HL-60/S4 treated with phorbol 12-myristate 13-acetate at 8.2 ng/mL for 4 days and 3 days (cell line): ENCODE measurements around the gene GRIK2.

Experiments used
- in situ Hi-C: fragments of 300-500 bp; cut with MboI; formaldehyde crosslinking; loops from 2 replicates; pipeline ENCODE4 v1.15.0; 2022; ENCODE audit warnings: low sequenced_read_pairs

The GRIK2 gene

DNA sequence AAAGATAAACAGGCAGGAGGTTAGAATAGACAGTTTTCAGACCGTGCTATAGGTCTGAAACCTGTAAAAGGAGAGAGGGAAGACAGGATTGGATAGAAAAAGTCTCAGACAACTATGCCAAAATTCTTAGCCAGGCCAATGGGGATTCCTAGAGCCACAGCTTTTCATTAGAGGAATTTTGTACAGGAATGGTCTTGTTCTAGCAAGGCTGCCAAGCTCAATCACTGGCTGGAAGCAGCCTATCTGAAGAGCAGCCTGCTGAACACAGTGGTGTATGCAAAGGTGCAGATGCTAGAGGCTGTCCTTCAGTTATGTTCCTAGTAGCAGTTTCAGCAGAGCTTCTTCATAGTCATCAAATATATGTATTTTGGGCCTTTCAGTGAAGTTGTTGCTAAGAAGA is 313.1 kb downstream of the GRIK2 start:
- in situ Hi-C loops = no loop called here

DNA sequence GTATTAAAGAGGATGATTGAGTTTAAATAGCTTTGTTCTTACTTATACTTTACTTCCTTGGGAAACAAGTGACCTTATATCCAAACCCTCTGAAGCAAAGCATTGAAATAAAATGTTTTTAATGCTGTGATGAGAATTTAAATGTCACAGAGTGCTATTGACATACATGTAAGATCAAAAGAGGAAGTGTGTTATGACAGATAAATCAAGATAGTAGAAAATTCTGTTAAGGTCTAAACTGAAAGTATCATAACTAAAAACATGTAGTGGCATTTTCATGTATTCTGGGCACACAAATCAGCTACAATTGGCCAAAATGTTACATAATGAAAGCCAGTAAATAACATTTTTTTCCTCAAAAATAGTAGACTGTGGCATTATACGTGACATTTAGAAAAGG is 318.0 kb downstream of the GRIK2 start:
- in situ Hi-C loops = no loop called here

DNA sequence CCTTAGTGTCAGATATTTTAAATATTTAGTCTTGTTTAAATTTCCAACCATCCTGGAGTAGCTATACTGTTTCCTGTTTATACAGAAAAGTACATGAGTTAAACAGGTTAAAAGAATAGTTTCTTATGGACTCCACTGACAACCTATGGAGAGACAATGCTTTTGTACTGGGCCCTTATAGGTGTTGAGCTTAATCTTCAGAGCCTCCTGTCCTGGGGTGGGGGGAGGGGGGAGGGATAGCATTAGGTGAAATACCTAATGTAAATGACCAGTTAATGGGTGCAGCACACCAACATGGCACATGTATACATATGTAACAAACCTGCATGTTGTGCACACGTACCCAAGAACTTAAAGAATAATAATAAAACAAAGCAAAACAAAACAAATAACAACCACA is 322.9 kb downstream of the GRIK2 start:
- in situ Hi-C loops = no loop called here

DNA sequence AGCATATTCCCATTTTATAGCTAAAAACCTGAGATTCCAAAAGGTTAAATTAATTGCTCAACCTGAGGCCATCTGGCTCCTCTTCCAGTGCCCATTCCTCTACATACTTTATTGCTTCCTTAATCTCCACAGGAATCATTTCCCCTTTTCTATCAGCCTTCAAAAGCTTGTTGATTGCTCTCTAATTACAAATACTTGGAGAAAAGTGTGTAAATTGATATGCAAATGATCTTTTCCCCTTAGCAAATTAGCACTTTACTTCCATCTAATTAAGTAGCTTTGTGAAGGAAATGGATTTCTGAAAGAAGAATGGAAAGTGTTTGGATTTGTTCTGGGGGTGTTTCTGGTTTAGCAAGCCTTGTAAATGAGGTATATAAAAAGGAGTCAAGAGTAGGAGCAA is 323.3 kb downstream of the GRIK2 start:
- in situ Hi-C loops = no loop called here

DNA sequence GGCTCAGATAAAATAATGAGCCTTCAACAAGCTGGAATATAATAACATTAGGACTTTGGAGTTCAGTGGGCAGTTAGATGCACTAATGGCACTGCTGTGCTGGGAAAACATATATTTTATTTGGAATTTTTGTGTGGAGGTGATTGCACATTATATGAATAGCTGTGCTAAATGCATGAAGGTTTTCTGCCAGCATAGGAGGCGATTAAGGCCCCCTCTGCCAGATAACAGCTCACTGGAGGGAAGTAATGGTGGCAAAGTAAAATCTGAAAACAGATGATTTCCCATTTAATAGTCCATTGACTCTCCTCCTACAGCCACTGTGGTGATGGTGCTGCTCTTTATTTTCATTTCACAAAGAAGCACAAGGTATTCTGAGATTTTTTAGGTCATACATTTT is 326.0 kb downstream of the GRIK2 start:
- in situ Hi-C loops = no loop called here

DNA sequence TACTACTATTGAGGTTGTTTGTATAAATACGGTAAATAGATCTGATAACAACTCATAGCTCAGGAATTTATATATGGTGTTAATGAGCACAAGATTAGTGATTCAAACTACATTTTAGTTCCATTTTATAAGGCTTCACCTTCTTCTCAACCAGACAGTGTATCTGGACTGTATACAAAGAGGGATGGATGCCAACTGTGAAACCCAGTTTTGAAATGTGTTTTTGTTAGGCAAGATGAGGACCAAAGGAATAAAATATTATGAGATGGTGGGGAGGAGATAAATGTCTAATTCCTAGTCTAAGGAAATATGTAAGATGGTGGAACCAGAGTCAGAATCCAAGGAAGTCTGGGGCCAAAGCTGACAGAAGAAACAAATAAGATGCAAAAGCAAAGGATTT is 329.0 kb downstream of the GRIK2 start:
- in situ Hi-C loops = no loop called here

DNA sequence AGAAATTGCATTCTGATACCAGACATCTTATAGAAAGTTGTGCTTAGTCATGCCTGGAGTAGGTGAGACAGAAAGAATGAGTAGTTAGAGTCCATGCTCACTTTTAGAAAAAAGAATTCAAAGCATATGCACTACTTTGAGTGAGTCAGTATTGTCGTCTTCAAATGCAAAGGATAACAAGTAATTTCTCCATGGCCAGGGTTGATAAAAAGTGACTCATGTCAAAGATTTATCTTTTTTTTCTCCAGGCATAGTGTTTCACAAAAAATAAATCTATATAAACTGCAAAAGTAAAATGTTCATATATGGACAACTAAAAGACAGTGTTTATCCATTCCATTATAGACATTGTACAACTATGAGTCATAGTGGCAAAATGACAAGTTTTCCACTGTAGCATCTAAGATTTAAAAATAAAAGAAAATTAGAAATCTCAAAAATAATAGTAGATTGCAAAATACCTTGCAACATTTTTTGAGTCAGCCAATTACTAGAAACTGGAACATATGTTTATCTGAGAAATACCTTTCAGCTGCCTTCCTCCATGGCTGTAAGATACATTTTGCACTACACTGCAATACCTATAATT is 329.6 kb downstream of the GRIK2 start:
- in situ Hi-C loops = no loop called here

DNA sequence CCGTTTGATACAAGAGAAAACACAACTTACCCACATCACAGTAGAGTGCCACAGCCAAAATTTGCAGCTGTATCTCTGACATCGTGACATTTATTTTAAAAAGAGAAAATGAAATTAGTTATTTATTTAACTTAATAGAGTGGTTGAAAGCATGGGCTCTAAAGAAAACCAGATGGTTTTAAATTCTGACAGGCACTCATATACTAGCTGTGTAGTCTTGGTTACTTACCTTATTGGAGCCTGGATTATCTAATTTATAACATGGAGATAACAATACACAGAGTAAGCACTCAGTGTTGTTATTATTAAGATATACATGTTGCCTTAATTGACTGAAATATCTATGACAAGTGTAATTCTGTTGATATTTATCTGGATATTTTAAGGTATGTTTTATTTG is 334.9 kb downstream of the GRIK2 start:
- in situ Hi-C loops = no loop called here

DNA sequence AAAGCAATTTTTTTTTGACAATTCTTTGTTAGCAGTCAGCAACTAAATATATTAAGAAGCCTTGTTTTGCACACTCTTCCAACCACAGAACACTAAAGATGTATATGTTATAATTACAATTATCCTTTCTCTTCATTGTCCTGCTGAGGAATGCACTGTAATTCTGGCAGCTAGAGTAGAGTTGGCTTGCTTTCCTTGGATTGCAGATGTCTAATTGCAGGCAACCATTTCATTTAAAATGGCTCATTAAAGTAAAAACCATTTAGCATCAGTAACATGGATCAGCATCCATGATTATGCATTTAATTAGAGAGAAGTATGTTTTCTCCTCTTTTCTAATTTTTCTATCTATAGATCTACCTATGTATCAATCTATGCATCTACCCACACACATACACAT is 335.4 kb downstream of the GRIK2 start:
- in situ Hi-C loops = no loop called here

DNA sequence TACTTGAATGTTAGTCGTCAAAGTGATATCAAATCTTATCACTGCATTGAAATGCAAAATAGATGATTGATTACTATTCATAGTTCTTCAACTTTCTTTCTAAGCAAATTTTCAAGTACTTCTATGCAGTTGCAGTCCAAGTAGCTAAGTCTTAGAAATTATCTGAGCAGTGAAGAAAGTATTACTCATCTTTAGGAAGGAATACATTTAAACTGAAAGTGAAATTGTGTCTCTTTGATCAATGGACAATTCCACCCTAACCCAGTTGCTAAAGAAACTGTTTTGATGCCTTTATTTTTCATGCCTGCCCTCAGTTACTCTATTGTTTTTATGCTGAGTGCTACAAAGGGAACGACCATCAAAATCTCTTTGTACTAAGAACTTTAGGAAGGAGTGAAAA is 337.4 kb downstream of the GRIK2 start:
- in situ Hi-C loops = no loop called here

DNA sequence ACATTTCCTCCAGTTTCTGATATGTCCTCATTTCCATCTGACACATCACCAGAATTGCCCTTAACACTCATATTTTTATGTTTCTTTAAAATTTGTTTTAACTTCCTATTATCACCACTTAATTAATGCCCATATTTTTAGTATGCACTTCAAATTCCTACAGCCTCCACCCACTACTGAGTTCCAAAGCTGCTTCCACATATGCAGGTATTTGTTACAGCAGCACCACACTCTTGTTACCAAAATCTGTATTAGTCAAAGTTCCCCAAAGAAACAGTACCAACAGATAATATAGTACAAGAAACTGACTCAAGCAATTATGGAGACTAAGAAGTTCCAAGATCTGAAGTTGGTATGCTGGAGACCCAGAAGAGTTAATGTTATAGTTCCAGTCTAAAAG is 340.4 kb downstream of the GRIK2 start:
- in situ Hi-C loops = no loop called here

DNA sequence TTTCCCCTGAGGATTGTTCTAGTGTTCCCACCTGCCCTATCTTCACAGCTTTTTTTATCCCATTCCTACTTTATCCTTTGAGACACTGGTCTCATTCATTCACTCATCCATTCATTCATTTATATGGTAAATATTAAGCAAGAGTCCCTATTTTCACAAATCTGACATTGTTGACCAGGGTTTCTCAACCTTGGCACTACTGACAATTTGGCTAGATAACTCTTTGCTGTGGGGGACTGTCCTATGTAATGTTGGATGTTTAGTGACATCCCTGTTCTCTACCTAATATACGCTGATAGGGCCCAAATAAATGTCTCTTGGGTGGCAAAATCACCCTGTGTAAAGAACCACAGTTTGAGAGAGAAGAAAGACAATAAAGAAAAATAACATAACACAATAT is 345.0 kb downstream of the GRIK2 start:
- in situ Hi-C loops = no loop called here

DNA sequence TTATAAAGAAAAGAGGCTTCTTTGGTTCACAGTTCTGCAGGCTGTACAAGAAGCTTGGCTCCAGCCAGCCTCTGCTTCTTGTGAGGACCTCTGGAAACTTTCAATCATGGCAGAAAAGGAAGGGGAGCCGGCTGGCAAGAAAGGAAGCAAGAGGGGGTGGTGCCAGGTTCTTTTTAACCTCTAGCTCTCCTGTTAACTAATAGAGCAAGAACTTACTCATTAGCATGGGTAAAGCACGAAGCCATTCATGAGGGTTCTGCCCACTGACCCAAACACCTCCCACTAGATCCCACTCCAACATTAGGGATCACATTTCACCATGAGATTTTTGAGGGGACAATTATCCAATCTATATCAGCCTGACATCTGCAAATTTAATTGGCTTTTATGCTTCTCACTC is 347.1 kb downstream of the GRIK2 start:
- in situ Hi-C loops = no loop called here

DNA sequence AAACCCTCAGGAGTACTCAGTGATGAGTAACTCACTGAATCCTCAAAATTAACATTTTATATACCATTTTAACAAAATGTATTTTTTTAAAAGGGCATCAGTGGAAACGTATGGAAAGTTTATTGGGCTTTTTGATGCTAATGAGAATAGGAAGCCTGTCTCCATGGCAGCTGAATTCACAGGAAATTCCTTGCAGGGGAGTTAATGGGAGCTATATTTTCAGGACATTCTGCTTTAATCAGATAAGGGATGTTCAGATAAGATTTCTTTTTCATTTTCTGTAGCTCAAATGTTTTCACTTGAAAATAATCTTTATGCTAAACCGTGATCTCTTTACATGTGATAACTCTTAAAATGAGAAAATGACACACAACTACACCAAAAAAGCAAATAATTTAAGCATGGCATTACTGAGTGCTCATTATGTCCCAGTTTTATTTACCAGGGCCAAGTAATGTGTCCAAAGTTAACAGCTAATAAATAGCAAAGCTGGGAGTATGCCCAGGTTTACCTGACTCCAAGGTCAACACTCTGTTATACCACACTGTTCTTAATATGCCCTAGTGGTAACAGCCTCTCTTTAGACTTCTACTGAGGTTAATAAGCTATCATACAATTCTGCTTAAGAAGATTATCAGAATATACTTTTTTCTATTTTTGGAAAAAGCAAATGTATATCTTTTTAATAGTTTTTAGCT is 348.1 kb downstream of the GRIK2 start:
- in situ Hi-C loops = no loop called here

DNA sequence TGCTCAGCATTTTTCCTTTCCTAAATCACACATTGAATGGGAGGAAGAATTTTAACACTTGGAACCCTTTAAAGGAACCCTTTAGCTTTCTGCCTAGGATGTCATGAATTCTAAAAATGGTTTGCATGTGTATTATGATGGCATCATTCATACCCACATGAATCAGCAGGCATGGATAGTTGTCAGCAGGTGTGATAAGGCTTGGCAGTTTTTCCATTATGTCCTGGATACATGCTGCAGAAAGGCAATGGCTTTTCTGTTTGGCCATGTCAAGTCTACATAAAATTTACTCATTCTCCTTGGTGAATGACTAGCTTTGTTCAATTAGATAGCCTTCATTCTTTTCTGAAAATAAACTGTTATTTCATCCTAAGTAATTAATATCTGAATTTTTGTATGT is 353.7 kb downstream of the GRIK2 start:
- in situ Hi-C loops = no loop called here

DNA sequence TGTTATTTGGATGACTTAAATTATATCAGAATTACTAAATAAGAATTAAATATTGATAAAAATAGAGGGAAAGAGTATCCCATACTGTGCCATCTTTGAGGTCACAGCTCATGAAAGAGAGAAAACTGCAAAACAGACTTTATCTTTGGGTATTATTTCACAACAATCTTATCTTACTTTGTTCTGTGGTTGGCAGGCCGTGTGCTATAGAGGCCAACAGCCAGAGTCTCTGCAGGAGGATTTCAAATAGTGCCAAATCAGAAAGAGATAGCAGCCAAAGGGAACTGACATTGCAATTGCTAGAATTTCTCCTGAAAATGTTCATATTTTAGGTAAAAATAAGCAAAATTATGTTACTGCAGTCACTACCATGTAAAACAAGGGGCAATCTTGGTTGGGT is 354.2 kb downstream of the GRIK2 start:
- in situ Hi-C loops = no loop called here

DNA sequence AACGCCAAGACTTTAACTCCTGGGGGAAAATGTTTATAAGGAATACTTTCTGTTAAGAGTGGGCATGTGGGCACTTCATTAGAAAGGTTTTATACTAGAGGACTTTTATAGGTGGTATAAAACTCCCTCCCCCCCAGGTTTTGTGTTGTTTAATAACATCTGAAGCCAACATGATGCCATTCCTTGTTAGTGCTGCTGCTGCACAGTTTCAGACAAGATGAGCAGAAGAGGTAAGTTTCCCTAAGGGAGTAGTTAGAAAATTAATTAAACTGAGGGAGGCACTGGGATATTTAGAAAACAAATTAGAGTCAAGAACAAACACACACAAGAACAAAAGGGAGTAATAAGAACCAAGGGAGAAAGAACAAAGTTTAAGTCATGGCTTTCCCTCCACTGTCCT is 362.4 kb downstream of the GRIK2 start:
- in situ Hi-C loops = no loop called here

DNA sequence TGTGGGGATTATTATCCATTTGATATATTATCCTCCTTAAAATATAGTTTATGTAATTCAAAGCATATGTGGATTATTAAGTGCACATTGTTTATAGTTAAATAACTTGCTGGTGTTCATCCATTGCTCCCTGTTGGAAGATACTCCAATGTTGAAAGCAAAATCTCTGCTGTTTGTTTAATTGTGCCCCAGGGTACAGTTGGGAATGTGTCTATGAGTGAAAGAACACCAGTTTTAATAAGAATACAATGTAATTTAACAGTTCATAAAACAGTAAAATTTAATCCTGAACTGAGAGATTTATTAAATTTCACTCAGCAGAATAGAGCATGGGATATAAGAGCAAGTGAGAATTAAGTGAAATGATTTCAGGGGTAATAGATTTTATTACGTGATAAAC is 364.9 kb downstream of the GRIK2 start:
- in situ Hi-C loops = no loop called here

DNA sequence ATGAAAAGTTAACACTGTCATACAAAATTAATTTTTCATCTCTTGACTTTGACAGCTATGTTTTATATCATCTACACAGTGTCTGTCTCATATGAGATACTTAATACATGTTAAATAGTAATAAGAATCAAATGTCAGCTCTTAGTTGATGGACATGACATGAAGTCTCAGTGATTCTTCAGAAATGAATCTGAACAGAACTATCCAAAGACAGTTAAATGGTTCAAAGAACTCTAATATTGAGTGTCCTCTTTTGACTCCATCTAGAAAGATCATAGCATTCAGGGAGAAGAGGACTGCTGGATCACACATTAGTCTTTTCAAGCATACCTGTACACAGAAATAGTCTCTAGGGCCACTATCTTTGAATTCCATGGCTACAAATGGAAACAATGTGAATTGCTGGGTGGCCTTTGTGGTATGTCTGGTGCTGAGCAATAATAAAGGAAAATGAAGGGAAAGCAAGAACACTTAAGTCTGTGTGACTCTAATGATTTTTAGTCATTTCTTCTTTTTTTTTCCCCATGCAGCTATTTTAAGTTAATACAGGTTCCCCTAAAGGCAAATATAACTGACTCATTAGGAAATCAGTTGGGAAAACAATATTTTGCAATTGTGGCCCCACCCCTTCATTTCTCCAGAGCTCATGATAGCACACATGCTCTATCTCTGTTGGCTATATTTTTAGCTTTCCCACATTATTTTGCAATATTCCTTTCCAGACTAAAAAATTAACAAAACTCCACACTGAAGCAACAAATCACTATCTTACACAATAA is 367.5 kb downstream of the GRIK2 start:
- in situ Hi-C loops = no loop called here

DNA sequence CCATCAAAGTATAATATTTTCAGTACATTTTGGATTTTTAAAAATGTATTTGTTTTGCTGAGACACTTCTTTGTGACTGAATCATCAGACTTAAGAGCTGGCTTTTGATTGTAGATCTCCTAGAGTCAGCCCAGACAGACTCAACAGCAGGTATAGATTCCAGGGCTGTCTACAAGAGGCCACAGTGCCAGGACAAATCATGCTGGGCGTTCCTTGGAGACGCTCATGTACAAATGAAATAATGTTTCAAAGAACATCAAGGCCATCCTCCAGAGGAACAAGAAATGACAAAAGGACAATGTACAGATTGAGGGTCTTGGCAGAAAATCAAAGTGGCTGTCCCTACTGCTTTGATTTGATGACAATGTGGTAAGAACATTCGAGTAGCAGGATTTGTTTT is 369.3 kb downstream of the GRIK2 start:
- in situ Hi-C loops = no loop called here

DNA sequence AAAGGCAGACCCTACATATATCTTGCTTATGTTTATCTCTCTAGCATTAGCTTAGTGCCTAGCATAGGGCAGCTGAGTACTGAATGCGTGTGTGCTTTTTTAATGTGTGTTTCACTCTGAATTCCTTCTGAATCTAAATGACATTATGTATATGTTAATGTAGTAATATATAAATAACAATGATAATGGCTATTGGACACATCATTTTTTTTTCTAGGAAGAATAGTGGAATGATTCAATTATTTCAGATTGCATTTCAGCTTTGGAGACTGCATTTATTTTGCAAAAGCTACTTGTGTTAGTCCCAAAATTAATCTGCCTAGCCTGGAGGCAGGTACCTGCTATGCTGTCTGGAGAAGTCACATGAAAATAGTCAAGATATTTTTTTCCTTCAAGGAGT is 371.8 kb downstream of the GRIK2 start:
- in situ Hi-C loops = no loop called here

DNA sequence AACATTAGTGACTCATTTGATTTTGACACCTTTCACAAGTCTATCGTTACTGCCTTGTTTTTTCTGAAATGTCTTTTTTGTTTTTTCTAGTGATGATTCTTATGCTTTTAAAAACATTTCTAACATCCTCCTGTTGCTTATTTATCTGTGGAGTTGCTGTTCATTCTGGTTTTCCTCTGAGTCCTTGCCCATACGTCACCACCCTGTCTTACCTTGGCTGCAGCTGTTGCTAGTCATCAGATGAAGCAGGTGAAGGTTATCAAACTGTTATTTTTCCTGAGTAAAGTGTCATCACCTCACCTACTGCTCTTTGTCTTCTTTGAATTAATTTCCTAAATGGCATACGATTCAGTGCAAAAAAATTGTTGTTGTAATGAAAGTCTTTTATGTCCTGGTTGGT is 376.6 kb downstream of the GRIK2 start:
- in situ Hi-C loops = no loop called here
